ENCODE data around the gene FOLR2. TPM values are rescaled to one million over a fixed set of nuclear protein-coding genes. Genes with fewer than 3 reads are reported as not detected.

Gene FOLR2
- polyA plus RNA-seq, 2 donors, result 1.1 to 2.8 TPM

DNA sequence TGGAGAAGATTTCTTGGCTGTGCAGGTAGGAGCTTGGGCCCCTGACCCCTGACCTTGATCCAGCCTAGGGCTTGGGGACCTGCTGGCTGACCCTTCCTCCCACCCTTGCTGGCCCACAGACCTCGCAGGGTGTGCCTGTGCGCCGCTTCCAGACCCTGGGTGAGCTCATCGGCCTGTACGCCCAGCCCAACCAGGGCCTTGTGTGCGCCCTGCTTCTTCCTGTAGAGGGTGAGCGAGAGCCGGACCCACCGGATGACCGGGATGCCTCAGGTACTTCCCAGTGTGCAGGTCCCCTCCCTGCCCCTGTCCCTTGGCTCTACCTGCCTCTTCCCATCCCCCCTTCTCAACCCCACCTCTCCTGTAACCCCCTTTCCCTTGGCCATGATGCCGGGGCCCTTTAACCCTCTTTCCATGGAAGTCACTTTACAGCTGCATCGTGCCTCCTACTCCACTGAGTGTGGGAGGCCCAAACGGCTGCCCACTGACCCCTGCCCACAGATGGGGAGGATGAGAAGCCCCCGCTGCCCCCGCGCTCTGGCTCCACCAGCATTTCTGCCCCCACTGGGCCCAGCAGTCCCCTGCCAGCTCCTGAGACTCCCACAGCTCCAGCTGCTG is 11.7 kb downstream of the FOLR2 start:
- Histone ChIP-seq H3K4me3 (ENCODE audit: low read depth in 1 of 2, low read length in 2 of 2) (no peak overlapping the region), H3K27ac (ENCODE audit: low read depth in 2 of 2, low read length in 1 of 2) (no peak overlapping the region), H3K9me3 (ENCODE audit: control insufficient read depth in 2 of 2, insufficient read depth in 1 of 2, low read depth in 1 of 2, low read length in 1 of 2) (no peaks in the 10 kb centered on the region), H3K36me3 (ENCODE audit: control insufficient read depth in 2 of 2, insufficient read depth in 2 of 2, low read length in 1 of 2) (peaks cover 23 to 49% of the 10 kb centered on the region in 2 donors), H3K4me1 (ENCODE audit: control insufficient read depth in 2 of 2, insufficient read depth in 2 of 2, low read length in 1 of 2) (peaks cover 0 to 7% of the 10 kb centered on the region in 2 donors), H3K27me3 (ENCODE audit: control insufficient read depth in 1 of 2, insufficient read depth in 2 of 2, low read length in 2 of 2) (no peaks in the 10 kb centered on the region)
- WGBS, 2 donors, result 75 to 84% methylated on average over 14 to 16 of the region's 16 CpGs

DNA sequence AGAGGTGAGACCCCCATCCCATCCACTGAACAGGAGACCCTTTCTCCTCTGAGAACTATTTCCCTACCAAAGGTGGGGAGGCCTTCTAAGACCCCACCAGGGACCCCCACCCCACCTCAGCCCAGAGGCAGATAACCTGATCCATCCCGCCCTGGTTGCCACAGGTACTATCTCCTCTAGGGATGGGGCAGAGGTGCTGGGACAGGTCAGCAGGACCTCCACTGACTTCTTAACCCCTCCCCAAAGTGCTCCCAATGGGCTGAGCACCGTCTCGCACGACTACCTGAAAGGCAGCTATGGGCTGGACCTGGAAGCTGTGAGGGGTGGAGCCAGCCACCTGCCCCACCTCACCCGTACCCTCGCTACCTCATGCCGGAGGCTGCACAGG is 12.2 kb downstream of the FOLR2 start:
- Histone ChIP-seq H3K4me3 (ENCODE audit: low read depth in 1 of 2, low read length in 2 of 2) (no peak overlapping the region), H3K27me3 (ENCODE audit: control insufficient read depth in 1 of 2, insufficient read depth in 2 of 2, low read length in 2 of 2) (no peaks in the 10 kb centered on the region), H3K36me3 (ENCODE audit: control insufficient read depth in 2 of 2, insufficient read depth in 2 of 2, low read length in 1 of 2) (peaks cover 24 to 54% of the 10 kb centered on the region in 2 donors), H3K9me3 (ENCODE audit: control insufficient read depth in 2 of 2, insufficient read depth in 1 of 2, low read depth in 1 of 2, low read length in 1 of 2) (no peaks in the 10 kb centered on the region), H3K27ac (ENCODE audit: low read depth in 2 of 2, low read length in 1 of 2) (no peak overlapping the region), H3K4me1 (ENCODE audit: control insufficient read depth in 2 of 2, insufficient read depth in 2 of 2, low read length in 1 of 2) (peaks cover 0 to 7% of the 10 kb centered on the region in 2 donors)
- 77 to 84% methylated on average over 7 of the region's 7 CpGs for WGBS, 2 donors

DNA sequence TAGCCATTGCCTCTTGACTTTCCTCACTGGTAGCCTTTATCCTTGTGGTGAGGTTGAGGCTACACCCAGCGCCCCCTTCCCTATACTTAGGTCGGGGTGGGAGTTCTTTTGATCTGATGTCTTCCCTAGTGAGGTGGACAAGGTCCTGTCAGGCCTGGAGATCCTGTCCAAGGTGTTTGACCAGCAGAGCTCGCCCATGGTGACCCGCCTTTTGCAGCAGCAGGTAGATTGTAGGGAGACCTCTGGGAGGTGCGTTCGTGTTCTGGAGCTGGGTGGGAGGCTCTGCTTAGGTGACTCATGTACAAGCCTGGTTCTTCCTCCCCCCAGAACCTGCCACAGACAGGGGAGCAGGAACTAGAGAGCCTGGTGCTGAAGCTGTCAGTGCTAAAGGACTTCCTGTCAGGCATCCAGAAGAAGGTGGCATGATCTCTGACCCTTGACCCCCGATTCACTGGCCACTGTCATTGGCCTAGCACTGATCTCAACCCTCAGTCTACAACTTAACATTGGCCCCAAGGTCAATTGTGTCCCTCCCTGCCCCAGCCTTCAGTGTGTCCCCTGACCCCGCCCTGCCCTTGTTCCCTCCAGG is 12.8 kb downstream of the FOLR2 start:
- no peak overlapping the region for H3K4me3 ChIP-seq (ENCODE audit: low read depth in 1 of 2, low read length in 2 of 2)
- H3K27ac ChIP-seq (ENCODE audit: low read depth in 2 of 2, low read length in 1 of 2), result peak overlapping the region in 1 of 2 donors; percentile 17
- H3K36me3 ChIP-seq (ENCODE audit: control insufficient read depth in 2 of 2, insufficient read depth in 2 of 2, low read length in 1 of 2), result peaks cover 26 to 60% of the 10 kb centered on the region in 2 donors
- 93 to 94% methylated on average over 8 of the region's 8 CpGs for WGBS, 2 donors
- H3K9me3 ChIP-seq (ENCODE audit: control insufficient read depth in 2 of 2, insufficient read depth in 1 of 2, low read depth in 1 of 2, low read length in 1 of 2), result no peaks in the 10 kb centered on the region
- peaks cover 0 to 7% of the 10 kb centered on the region in 2 donors for H3K4me1 ChIP-seq (ENCODE audit: control insufficient read depth in 2 of 2, insufficient read depth in 2 of 2, low read length in 1 of 2)
- H3K27me3 ChIP-seq (ENCODE audit: control insufficient read depth in 1 of 2, insufficient read depth in 2 of 2, low read length in 2 of 2), result no peaks in the 10 kb centered on the region

DNA sequence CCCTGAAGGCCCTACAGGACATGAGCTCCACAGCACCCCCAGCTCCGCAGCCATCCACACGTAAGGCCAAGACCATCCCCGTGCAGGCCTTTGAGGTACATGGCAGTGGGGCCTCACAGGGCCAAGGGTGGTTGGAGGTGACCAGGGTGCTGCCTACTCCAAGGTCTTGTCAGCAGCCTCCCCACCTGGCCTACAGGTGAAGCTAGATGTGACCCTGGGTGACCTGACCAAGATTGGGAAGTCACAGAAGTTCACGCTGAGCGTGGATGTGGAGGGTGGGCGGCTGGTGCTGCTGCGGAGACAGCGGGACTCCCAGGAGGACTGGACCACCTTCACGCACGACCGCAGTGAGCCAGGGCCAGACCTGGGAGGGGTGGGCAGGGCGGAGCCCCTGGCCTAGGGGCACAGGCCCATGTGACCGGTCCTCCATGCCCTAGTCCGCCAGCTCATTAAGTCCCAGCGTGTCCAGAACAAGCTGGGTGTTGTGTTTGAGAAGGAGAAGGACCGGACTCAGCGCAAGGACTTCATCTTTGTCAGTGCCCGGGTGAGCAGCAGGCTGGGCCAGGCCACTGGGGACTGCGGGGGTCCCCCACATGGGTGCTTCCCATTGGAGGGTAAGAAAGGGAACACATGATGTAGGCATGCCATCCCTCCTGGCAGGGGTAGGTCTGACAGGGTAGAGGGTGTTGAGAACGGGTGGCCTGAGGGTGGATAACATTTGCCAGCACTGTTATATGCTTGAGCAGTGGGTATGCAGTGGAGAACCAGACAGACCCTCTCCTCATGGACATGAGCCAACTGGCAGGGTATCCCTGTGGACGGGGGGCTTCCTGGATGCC is 13.6 kb downstream of the FOLR2 start:
- WGBS, 2 donors, result 91 to 94% methylated on average over 21 of the region's 21 CpGs
- Histone ChIP-seq H3K9me3 (ENCODE audit: control insufficient read depth in 2 of 2, insufficient read depth in 1 of 2, low read depth in 1 of 2, low read length in 1 of 2) (no peaks in the 10 kb centered on the region), H3K27me3 (ENCODE audit: control insufficient read depth in 1 of 2, insufficient read depth in 2 of 2, low read length in 2 of 2) (no peaks in the 10 kb centered on the region), H3K4me3 (ENCODE audit: low read depth in 1 of 2, low read length in 2 of 2) (no peak overlapping the region), H3K4me1 (ENCODE audit: control insufficient read depth in 2 of 2, insufficient read depth in 2 of 2, low read length in 1 of 2) (peaks cover 0 to 6% of the 10 kb centered on the region in 2 donors), H3K36me3 (ENCODE audit: control insufficient read depth in 2 of 2, insufficient read depth in 2 of 2, low read length in 1 of 2) (peaks cover 29 to 67% of the 10 kb centered on the region in 2 donors), H3K27ac (ENCODE audit: low read depth in 2 of 2, low read length in 1 of 2) (peak overlapping the region in 1 of 2 donors; percentile 17)

DNA sequence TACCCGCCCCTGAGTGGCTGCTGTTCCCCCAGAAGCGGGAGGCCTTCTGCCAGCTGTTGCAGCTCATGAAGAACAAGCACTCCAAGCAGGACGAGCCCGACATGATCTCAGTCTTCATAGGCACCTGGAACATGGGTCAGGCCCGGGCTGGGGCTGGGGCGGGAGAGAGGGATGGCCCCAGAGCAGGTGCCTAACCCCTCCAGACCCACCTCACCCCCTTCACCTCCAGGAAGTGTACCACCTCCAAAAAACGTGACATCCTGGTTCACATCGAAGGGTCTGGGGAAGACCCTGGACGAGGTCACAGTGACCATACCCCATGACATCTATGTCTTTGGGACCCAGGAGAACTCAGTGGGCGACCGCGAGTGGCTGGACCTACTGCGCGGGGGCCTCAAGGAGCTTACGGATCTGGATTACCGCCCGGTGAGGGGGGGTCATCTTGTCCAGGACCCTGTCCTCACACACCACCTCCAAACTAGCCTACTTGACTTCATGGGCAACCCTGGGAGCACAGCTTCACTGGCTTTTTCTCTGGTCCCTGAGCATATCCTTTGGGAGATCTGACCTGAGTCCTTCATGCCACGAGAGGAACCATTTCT is 14.3 kb downstream of the FOLR2 start:
- WGBS, 2 donors, result 89 to 92% methylated on average over 18 of the region's 18 CpGs
- Histone ChIP-seq H3K4me1 (ENCODE audit: control insufficient read depth in 2 of 2, insufficient read depth in 2 of 2, low read length in 1 of 2) (no peaks in the 10 kb centered on the region), H3K36me3 (ENCODE audit: control insufficient read depth in 2 of 2, insufficient read depth in 2 of 2, low read length in 1 of 2) (peaks cover 34 to 71% of the 10 kb centered on the region in 2 donors), H3K27me3 (ENCODE audit: control insufficient read depth in 1 of 2, insufficient read depth in 2 of 2, low read length in 2 of 2) (no peaks in the 10 kb centered on the region), H3K9me3 (ENCODE audit: control insufficient read depth in 2 of 2, insufficient read depth in 1 of 2, low read depth in 1 of 2, low read length in 1 of 2) (no peaks in the 10 kb centered on the region), H3K27ac (ENCODE audit: low read depth in 2 of 2, low read length in 1 of 2) (no peak overlapping the region), H3K4me3 (ENCODE audit: low read depth in 1 of 2, low read length in 2 of 2) (no peak overlapping the region)

DNA sequence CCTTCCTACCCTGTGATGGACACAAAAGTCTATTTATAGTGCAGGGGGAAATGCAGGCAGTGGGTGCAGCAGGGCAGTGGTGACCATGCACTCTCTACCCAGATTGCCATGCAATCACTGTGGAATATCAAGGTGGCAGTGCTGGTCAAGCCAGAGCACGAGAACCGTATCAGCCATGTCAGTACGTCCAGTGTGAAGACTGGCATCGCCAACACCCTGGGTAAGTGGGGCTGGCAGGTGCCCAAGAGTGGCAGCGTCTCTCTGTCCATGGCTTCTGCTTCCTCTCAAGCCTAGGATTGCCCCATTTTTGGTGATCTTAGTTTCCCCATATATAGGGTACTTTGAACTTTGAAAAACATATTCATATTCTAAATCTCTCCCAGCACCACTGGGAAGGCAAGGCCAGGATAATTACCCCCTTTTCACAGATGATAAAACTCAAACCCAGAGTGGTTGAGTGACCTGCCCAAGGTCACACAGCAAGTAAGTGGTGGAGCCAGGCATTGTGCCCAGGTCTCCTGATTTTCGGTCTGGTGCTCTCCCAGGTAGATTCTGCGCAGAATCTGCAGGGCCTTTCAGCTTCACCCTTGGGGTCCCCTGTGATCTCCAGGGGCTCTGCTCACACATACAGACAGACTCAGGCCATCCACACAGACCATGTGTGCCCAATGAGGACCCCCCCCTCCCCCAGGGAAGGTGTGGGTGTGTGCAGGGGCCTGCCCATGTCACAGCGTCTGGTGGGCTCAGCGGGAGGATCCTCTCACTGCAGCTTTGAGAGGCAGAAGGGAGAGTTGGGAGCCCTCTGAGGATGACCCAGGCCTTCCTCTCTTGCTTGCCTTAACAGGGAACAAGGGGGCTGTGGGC is 15.0 kb downstream of the FOLR2 start:
- WGBS, 2 donors, result 91 to 93% methylated on average over 9 of the region's 9 CpGs
- peaks cover 34 to 75% of the 10 kb centered on the region in 2 donors for H3K36me3 ChIP-seq (ENCODE audit: control insufficient read depth in 2 of 2, insufficient read depth in 2 of 2, low read length in 1 of 2)

DNA sequence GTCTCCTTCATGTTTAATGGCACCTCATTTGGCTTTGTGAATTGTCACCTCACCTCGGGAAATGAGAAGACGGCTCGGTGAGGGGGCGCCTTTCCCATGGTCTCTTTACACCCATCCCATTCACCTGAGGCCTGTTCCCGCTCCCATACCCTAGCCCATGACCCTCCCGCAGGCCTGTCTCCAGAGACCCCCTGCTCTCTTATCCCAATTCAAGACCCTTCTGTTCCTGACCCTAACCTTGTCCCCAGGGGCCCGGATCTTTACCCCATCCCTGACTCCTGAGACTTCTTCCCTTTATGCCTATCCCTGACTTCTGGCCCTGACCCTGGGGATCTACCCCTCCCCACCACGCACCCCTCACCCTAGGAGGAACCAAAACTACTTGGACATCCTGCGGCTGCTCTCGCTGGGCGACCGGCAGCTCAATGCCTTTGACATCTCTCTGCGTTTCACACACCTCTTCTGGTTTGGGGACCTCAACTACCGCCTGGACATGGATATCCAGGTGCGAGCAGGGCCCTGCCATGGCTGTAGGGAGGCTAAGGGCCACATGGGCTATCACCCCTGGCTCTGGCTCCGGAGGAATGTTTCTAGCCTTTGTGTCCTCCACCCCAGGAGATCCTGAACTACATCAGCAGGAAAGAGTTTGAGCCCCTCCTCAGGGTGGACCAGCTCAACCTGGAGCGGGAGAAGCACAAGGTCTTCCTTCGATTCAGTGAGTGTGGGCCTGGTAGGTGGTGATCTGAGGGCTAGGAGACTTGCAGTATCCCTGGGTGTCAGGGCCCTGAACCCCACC is 15.9 kb downstream of the FOLR2 start:
- H3K36me3 ChIP-seq (ENCODE audit: control insufficient read depth in 2 of 2, insufficient read depth in 2 of 2, low read length in 1 of 2), result peaks cover 34 to 83% of the 10 kb centered on the region in 2 donors
- H3K9me3 ChIP-seq (ENCODE audit: control insufficient read depth in 2 of 2, insufficient read depth in 1 of 2, low read depth in 1 of 2, low read length in 1 of 2), result no peaks in the 10 kb centered on the region
- H3K27ac ChIP-seq (ENCODE audit: low read depth in 2 of 2, low read length in 1 of 2), result no peak overlapping the region
- WGBS, 2 donors, result 89 to 93% methylated on average over 18 of the region's 18 CpGs
- no peak overlapping the region for H3K4me3 ChIP-seq (ENCODE audit: low read depth in 1 of 2, low read length in 2 of 2)
- H3K4me1 ChIP-seq (ENCODE audit: control insufficient read depth in 2 of 2, insufficient read depth in 2 of 2, low read length in 1 of 2), result peaks cover 0 to 2% of the 10 kb centered on the region in 2 donors
- H3K27me3 ChIP-seq (ENCODE audit: control insufficient read depth in 1 of 2, insufficient read depth in 2 of 2, low read length in 2 of 2), result no peaks in the 10 kb centered on the region

More for the DNA sequence above, 15.0 kb downstream of the FOLR2 start:
- H3K27me3 ChIP-seq (ENCODE audit: control insufficient read depth in 1 of 2, insufficient read depth in 2 of 2, low read length in 2 of 2), result no peaks in the 10 kb centered on the region
- no peak overlapping the region for H3K4me3 ChIP-seq (ENCODE audit: low read depth in 1 of 2, low read length in 2 of 2)
- H3K9me3 ChIP-seq (ENCODE audit: control insufficient read depth in 2 of 2, insufficient read depth in 1 of 2, low read depth in 1 of 2, low read length in 1 of 2), result no peaks in the 10 kb centered on the region
- H3K27ac ChIP-seq (ENCODE audit: low read depth in 2 of 2, low read length in 1 of 2), result no peak overlapping the region
- no peaks in the 10 kb centered on the region for H3K4me1 ChIP-seq (ENCODE audit: control insufficient read depth in 2 of 2, insufficient read depth in 2 of 2, low read length in 1 of 2)

DNA sequence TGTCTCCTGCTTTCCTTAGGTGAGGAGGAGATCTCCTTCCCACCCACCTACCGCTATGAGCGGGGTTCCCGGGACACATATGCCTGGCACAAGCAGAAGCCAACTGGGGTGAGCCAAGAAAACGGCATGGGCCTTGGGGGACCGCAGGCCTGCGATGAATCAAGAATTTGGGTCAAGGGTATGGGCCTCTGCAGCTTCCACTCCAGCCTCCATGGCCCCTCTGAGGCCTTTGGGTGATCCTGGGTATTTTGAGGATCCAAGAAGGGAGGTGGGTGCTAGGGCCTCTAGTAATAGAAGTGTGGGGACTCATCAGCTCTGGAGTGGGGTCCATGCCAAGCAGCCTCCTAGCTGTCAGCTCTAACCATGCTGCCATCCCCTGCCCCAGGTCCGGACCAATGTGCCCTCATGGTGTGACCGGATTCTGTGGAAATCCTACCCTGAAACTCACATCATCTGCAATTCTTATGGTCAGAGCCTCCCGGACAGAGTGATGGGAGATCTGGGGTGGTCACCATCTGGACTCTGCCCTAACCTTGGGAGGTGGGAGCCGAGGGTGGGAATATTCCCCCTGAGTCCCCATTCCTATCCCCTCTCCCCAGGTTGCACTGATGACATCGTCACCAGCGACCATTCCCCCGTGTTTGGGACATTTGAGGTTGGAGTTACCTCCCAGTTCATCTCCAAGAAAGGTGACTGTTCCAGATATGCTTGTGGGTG is 16.6 kb downstream of the FOLR2 start:
- H3K27ac ChIP-seq (ENCODE audit: low read depth in 2 of 2, low read length in 1 of 2), result no peak overlapping the region
- no peaks in the 10 kb centered on the region for H3K9me3 ChIP-seq (ENCODE audit: control insufficient read depth in 2 of 2, insufficient read depth in 1 of 2, low read depth in 1 of 2, low read length in 1 of 2)
- H3K4me1 ChIP-seq (ENCODE audit: control insufficient read depth in 2 of 2, insufficient read depth in 2 of 2, low read length in 1 of 2), result peaks cover 0 to 8% of the 10 kb centered on the region in 2 donors
- H3K4me3 ChIP-seq (ENCODE audit: low read depth in 1 of 2, low read length in 2 of 2), result no peak overlapping the region
- H3K27me3 ChIP-seq (ENCODE audit: control insufficient read depth in 1 of 2, insufficient read depth in 2 of 2, low read length in 2 of 2), result no peaks in the 10 kb centered on the region
- H3K36me3 ChIP-seq (ENCODE audit: control insufficient read depth in 2 of 2, insufficient read depth in 2 of 2, low read length in 1 of 2), result peaks cover 34 to 84% of the 10 kb centered on the region in 2 donors
- WGBS, 2 donors, result 90 to 91% methylated on average over 13 of the region's 13 CpGs

All from esophagus (tissue), 2 donors.